Measurements from ENCODE around the gene C1orf50.
"Not testable (repeated sequence)": the region's sequence is repeated elsewhere in the genome, so short reads cannot be mapped to it uniquely, and the experiment has no call there.

Gene C1orf50

DNA sequence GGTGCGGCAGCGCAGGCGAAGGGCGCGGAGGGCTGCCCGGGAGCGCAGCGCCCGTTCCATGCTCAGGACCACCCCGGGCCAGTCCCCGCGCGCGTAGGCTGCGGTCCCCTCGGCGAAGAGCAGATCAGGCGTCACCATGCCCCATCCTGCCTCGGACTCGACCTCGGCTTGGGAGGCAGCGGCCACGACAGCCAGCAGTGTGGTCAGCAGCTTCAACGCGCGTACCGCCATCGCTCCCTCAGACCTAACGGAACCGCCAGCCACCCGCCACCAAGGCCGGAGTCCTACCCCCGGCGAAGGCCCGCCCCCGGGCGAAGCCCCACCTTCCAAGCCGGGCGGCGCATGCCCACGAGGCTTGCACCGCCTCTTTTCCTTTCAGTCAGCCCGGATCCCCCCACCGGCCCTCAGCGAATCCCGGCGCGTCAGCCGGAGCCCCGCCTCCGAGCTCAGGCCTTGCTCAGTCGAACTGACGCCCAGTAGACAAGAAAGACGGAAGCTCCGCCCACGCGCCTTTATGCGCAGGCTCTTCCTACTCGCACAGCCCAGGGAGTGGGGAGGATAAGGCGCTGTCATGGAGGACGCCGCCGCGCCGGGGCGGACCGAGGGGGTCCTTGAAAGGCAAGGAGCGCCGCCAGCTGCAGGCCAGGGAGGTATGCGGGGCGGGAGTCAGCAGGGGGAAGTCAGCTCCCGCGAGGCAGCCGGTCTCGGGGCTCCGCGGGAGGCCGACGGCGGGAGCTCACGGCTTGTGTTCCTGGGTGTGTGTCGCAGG, at the start of gene C1orf50, which contains the start of gene P3H1:
C1orf50 (plus strand) TSS at position 509 of the 769 bp plus-strand sequence; CDS start at position 572, 63 bp downstream.
P3H1 (minus strand) TSS at position 288 of the 769 bp plus-strand sequence; CDS start at position 231, 57 bp downstream.
- DNase-seq = peak; percentile 100

DNA sequence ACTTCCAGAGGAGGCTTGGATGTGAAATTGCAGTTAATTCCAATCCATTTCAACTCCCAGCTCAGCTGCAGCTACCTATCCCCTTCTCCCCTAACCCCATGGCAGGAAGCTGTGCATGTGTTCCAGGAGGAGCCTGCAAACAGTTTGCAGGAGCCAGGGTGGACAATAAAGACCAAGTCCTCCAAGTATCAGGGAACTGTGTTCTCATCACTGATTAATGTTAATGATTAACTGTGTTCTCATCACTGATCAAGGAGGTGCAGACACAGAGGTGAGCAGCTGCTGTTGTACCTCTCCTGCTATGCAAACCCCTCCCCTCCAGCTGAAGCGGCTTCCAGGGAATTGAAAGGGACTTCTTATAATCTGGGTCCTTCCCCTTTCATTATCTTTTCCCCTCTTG, 46.2 kb upstream of the C1orf50 start:
- no peak for DNase-seq

DNA sequence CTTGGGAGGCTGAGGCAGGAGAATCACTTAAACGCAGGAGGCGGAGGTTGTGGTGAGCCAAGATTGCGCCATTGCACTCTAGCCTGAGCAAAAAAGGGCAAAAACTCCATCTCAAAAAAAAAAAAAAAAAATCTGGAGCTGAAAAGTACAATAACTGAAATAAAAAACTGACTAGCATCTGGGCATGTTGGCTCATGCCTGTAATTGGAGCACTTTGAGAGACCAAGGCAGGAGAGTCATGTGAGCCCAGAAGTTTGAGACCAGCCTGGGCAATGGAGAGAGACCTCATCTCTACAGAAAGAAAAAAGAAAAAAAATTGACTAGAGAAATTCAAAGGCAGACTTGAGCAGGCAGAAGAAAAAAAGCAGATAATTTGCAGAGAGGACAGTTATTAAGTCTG, 45.1 kb upstream of the C1orf50 start:
- DNase-seq = no peak

DNA sequence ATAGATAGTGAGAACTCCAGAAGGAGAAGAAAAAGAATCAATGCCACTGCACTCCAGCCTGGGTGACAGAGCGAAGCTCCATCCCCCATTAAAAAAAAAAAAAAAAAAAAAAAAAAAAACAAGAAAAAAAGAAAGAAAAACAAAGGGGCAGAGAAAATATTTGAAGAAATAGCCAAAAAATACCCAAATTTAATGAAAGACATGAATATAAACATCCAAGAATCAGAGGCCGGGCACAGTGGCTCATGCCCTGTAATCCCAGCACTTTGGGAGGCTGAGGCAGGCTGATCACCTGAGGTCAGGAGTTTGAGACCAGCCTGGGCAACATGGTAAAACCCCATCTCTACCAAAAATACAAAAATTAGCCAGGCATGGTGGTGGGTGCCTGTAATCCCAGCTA, 44.6 kb upstream of the C1orf50 start:
- DNase-seq = not testable (repeated sequence)

DNA sequence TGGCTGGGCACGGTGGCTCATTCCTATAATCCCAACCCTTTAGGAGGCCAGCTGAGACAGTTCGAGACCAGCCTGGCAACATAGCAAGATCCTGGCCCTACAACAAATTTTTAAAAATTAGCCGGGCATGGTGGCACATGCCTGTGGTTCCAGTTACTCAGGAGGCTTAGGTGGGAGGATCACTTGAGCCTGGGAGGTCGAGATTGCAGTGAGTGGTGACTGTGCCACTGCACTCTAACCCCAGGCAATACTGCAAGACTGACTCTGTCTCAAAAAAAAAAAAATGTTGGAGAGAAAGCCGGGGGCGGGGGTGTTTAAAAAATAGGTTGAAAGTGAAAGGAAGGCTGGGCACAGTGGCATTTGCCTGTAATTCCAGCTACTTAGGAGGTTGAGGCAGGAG, 43.5 kb upstream of the C1orf50 start:
- DNase-seq = no peak

DNA sequence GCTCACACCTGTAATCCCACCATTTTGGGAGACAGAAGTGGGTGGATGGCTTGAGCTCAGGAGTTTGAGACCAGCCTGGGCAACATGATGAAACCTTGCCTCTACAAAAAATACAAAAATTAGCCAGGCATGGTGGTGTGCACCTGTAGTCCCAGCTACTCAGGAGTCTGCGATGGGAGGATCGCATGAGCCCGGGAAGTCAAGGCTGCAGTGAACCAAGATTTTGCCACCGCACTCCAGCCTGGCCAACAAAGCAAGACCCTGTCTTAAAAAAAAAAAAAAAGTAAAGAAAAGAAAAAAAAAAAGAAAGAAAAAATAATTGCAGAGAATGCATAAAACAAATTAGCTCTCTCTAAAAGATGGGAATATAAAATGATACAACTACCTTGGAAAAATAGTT, 41.2 kb upstream of the C1orf50 start:
- not testable (repeated sequence) for DNase-seq

DNA sequence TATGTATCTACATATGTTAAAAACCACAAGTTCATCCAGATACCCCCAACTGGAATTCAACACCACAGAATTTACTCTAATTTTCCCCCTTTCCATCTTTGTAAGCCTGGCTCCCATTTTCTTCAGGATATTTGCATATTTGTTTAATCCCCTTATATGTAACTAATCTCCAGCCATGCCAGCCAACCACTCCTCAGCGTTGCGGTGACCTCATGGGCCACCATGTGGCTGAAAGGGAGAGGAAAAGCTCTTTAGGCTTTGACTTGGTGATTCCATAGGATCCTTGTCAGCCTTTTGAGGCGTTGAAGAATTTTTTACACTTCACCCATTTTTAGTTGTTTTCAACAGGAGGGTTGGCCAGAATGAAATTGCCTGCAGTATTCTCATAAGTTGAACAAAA, 37.0 kb upstream of the C1orf50 start:
- no peak for DNase-seq

DNA sequence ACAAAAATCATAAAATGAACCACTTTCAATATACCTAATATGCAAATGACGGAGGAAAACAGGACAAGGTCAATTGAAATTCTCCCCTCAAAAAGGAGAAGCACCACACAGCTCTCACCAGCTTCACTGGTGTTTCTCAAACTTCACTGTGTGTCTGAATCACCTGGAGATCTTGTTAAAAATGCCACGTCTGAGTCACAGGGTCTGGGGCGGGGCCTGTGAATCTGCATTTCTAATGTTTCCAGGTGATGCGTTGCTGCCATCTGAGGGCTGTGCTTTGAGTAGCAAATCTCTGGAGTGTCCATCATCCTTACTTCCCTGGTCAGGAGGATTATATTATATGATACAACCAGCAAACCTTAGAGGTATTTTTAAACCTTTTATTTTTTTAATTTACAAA, 36.1 kb upstream of the C1orf50 start:
- DNase-seq = no peak

DNA sequence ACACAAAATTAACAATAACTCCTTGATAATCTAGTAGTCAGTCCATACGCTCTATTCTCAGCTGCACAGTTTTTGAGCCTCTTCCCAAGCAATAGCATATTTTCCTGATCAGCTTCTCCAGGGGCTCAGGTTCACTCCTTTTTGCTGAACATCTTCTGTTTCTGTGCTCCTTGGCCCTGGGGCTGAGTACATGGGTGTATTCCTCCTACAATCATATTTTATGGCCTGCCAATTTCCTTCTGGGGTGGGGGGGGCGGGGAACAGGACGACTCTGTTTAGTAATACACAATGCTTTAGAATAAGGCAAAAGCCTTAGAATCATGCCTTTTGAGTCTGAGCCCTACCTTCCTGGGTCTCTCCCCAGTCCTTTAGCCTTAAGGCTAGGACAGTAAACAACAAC, 35.5 kb upstream of the C1orf50 start:
- DNase-seq = no peak

DNA sequence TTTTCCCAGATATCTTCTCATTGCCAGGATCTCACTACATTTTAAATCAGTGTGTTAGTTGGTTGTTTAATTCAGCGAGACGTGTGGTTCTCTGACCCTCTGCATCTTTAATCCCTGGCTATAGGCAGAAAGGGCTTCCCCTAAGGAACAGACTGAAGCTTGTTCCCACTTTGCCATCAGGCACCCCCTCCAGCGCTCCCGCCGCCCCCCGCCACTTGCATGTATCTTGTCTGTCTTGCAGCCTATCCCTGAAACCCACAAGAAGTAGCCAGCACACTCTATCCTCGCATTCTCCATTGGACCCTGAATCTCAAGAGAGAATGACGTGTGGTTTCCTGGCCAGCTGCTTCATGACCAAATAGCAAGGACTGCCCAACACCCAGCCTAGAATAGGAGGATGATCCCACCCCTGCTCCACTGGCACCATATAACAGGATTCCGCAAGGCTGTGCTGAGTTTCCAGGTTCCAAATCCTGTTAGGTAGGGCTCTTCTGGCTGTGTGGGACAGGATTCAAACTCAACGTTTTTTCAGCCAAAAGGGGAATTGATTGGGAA, 34.8 kb upstream of the C1orf50 start:
- no peak for DNase-seq

DNA sequence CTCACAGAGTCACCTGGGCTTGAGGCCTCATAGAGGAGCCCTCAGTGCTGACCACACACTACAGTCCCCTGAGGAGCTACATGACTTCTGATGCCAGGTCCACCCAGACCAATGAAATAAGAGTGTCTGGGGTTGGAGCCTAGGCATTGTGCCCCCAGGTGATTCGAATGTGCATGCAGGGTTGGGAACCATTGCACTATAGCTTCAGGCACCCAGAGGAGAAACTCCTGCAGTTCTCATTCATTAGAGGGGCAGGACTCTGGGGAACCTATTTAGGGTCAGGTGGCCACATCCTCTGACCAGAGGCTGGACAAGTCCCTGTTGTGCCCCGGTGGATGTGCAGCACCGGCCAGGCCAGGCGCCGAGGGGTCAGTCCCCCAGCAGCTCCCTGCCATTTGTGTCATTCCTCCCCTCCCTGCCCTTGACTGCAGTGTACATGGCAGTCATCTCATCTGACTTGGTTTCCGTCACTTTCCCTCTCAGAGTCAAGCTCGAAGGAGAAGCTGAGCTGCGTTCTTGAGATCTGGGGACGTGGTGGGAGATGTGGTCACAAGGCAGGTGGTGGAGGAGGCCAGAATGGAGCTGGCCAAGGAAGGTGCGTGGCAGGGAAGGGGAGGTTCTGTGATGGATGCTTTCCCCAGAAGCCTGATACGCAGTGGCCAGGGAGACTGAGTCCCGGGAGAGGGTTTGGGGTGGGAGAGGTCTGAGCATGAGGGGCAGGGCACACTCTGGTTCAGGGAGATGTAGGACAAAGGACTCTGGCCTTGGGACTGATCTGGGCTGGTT, 33.4 kb upstream of the C1orf50 start:
- DNase-seq = no peak

DNA sequence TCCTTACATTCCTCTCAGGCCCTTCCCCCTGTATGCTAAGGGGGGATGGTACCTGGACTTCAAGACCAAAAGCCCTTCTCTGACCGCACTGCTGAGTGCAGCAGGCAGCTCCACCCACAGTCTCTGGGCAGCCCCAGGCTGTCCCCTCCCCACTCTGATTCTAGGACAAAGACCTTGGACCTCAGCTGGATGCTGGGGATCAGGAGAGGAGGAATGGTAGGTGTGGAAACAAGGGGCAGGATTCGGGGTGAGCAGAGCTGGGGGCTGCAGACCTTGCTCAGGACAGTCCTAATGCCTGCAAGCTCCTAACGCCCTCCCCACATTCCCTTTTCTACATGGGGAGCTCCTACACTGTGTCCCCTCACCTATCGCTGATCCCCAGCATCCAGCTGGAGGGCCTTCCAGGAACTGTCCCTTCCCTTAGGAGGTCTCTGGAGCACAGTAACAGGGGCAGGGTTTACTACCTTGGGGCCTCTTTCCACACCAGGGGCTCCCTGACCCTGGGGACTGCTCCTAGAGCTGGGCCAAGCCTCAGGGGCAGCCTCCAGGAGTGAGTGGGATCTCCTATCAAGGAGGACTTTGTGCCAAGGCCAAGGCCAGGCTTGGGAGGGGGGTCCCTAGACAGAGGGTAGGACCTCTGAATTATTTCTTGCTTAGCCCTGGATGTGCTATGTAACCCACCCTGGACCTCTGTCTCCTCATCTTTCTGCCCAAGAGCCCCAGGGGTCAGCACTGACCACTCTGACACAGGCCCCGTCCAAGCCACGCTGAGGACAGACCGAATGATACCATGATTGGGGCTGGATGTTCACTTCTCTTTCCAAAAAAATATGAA, 32.6 kb upstream of the C1orf50 start:
- DNase-seq = no peak

DNA sequence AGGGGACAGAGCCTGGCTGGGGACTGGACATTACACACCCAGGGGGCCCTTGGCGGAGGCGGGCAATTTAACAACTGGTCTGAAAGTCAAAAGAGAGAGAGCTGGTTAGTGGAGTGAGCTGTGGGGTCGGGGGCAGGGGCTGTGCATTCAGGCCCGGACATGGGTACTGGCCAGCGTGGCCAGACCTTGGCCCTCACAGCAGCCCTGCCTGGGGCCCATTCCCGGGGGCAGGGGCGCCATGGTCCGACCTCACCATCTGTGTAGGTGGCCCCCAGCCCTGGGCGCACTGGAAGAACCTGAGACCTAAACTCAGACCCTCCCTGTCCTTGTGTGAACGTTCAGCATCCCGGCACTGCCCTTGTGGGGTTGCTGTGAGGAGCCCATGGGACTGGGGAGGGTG, 32.0 kb upstream of the C1orf50 start:
- DNase-seq = no peak

DNA sequence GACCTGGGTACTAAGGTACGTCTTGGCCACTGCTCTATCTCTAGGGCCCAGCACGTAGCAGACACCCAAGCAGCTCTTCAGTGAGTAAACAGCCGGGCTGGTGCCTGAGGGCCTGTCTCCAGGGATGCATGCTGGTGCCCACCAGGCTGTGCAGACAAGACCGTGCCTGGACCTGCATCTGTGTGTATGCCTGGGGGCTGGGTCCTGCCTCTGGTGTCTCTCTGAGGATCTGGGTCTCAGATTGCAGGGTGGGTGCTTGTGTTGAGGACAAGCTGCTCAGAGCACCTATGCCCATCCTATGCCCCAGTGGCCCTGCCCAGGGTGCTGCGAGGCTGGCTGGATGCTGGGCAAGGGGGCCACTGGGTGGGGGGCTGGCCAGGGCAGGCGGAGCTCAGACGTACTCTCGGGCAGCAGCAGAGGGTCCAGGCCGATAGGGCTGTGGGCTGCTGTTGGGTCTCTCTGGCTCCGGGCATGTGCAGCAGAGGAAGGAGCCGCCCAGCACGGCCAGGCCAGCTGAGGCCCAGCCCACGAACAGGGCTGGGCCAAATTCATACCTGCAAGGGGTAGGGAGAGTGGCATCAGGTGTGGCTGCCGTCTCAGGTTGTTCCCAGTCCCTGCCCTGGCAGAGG, 31.5 kb upstream of the C1orf50 start:
- no peak for DNase-seq

DNA sequence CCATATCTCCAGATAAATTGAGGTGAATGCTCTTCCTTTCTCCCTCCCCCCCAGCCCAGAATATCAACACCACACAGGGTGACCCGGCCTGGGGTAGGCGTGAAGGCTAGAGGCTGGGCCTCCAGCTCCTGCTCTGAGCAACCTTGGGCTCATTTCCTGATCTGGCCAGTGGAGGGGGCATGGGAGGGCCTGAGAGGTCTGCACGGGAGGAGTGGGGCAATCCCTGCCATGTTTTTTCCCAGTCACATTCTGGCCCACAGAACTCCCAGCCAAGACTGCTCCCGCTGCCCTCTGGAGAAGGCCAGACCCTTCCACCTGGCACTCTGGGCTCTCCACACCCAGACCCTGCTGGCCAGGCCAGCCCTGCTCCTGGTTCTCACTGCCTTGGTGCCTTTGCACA, 30.9 kb upstream of the C1orf50 start:
- no peak for DNase-seq

DNA sequence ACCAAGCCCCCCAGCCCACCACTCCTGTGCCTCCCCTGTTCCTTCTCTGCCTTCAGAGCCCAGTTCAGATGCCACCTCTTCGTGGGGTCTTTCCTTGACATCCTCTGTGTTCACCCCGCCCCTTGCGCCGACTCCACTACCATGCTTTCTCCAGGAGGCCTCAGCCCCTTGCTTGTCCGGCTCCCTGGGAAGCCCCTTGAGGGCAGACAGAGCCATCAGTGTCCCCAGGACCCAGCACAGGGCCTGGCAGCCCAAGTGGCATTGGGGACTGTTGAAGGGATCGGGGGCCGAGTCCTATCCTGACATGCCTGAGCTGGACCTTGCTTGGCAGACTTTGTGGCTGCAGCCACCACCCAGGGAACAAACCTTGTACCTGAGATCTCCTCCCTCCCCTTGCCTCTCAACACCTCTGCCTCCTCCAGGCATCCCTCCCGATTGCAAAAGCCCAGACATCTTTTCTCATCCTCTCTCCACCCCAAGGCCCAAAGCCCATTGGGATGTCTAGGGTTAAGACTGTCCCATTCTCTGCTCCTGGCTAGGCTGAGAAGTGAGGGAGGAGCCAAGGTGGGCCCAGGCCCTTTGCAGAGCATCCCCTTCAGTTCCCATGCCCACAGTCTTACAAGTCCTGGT, 30.4 kb upstream of the C1orf50 start:
- no peak for DNase-seq

DNA sequence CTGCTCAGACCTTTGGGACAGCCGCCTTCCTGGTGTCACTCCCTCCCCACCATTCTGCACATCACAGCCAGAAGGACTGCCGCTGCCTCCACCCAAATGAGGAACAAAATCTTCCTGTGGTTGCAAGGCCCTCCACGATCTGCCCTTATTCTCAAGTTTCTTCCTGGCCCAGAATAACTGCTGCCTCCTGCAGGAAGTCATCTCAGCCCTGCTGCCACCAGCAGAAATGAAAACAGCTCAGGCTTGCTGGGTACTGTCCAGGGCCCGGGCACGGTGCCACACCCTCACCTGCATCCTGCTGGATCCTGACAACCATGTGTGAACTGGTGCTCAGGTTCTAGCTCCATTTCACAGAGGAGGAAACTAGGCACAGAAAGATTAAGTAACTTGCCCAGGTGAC, 29.8 kb upstream of the C1orf50 start:
- DNase-seq = no peak

DNA sequence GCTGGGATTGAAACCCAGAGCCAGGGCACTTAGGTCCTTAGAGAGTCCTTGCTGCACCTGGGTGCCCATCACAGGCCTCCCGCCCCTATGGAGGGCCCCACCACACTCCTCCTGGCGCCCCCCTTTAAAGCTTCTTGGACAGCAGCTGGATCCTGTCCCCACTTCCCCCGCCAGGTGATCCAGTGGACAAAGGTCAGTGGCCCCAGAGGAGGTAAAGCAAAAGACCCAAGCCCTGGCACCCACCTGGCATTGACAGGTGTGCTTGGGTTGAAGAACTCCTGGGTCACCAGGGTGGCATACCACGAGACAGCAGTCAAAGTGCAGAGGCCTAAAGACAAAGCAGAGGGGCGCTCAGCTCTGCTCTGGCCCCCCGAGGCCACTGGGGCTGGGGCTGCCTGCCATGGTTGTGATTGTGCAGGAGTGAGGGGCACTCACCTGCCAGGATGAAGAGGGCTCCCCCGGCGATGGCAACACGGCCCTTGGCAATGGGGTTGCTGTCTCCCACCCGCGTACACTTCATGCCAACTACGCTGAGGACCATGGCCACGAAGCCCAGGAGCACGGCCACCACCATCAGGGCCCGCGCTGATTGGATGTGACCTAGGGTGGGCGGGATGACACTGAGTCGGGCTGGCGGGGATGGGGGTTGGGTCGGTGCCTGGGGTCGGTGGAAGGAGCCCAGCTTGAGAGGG, 28.9 kb upstream of the C1orf50 start:
- no peak for DNase-seq

DNA sequence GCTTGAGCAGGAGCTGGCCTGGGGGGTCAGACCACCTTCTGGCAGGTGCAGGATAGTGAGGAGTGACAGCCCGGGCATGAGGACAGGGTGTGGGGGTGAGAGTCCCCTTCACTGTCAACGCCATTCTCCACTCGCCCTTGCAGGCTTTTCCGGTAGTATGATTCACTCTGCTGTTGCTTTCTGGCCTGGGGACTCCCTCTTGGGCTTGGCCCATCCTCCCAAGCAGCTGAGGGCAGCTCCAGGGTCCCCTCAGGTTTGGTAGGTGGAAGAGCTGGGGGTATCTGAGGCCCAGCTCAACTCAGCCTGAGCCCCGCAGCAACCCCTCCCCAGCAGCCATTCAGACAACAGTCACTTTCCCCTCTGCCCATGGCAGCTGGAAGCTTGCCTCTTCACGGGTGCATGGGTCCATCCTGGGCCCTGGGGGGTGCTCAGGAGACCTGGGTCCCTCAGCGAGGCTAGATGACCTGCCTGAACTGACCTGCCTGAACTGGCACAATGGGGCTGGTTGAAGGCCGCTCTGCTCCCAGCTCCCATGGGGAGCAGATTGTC, 28.3 kb upstream of the C1orf50 start:
- DNase-seq = no peak

DNA sequence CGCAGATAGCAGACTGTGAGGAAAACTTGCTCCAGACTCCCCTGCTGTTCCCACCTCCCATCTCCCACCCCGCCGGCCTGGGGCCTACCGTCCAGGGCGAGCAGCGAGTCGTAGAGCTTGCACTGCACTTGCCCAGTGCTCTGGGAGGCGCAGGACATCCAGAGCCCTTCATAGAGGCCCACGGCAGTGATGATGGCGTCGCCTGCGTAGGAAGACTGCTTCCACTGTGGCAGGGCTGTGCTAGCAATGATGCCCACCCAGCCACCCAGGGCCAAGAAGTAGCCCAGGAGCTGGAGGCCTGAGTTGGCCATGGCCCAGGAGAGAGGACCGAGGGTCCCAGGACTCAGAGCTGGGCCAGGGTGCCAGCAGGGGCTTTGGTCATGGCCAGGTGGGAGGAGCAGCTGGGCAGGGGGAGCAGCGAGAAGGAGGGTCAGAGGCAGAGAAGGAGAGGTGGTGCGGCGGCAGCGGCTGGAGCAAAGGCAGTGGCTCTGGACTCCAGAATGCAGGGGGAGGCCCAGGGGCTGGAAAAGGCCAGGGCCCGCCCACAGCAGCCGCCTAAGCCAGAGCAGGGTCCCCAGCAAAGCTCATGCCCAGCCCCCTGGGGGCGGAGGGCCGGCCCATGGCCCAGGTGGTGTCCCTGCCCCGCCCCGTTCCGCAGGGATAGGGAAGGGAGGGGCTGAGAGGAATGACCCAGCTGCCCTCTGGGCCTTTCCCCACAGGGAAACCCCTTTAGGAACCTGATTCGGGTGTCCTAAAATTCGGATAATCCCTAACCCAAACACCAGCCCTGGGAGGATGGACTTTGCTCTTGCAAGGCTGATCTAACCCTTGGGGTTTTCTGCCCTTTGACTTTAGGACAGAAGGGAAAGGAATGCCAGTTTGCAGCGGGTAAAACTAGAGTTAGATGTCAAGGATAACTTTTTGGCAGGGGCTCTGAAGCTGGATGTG, 27.0 kb upstream of the C1orf50 start, which contains the start of gene CLDN19:
CLDN19 (minus strand) TSS at position 484 of the 948 bp plus-strand sequence; CDS start at position 311, 173 bp downstream.
- no peak for DNase-seq

Measured in right hindlimb (tissue), 1 donor.